Naive thymus-derived CD4-positive, alpha-beta T cell (primary cell): Measurements from ENCODE around the gene PRC1. TPM values are rescaled to one million over a fixed set of nuclear protein-coding genes. Genes with fewer than 3 reads are reported as not detected.

Source experiments
- ATAC-seq: fragments of 150-1000 bp; cut with Tn5 transposase; 2 replicates; pipeline ENCODE4 v1.10.0; 2021; ENCODE audit warnings: mild to moderate bottlenecking, moderate library complexity
- CTCF ChIA-PET: fragments of 350-600 bp; sonication (Branson Sonifier 250); formaldehyde crosslinking; loops from one replicate; lab custom pipeline; 2021; ENCODE audit warnings: antibody characterized with exemption; lab: Charles Lee
- POLR2A ChIA-PET: fragments of 350-600 bp; sonication (Branson Sonifier 250); formaldehyde crosslinking; loops from one replicate; lab custom pipeline; 2021; ENCODE audit warnings: antibody characterized with exemption, inconsistent platforms; lab: Charles Lee
- DNase-seq, 9 donors: peaks; one replicate each; pipeline versions ENCODE4 v3.0.0 to v3.0.0-alpha.2; 2020 to 2022; ENCODE audit warnings: mixed read lengths in 1 of 9
- H3K27ac ChIP-seq: one replicate; pipeline ENCODE4 v1.7.0; 2013; ENCODE audit warnings: mild to moderate bottlenecking, low read depth, low read length, moderate library complexity
- H3K27me3 ChIP-seq, 2 donors: one replicate each; pipeline ENCODE4 v1.7.0; 2013; ENCODE audit warnings: low read length in 2 of 2, mild to moderate bottlenecking in 2 of 2, moderate library complexity in 2 of 2; ENCODE audit not compliant: control insufficient read depth in 2 of 2, insufficient read depth in 2 of 2
- H3K36me3 ChIP-seq, 3 experiments: 1 replicate in 2 of 3; 2 replicates in 1 of 3; pipeline ENCODE4 v1.7.0; 2013; ENCODE audit warnings: low read length in 3 of 3, mild to moderate bottlenecking in 3 of 3, moderate library complexity in 1 of 3; ENCODE audit not compliant: insufficient read depth in 3 of 3, control insufficient read depth in 2 of 3
- H3K4me1 ChIP-seq, 2 donors: one replicate each; pipeline ENCODE4 v1.7.0; 2013; ENCODE audit warnings: low read length in 2 of 2, mild to moderate bottlenecking in 2 of 2, moderate library complexity in 1 of 2; ENCODE audit not compliant: control insufficient read depth in 2 of 2, insufficient read depth in 2 of 2
- H3K4me3 ChIP-seq: 2 replicates; pipeline ENCODE4 v1.7.0; 2013; ENCODE audit warnings: mild to moderate bottlenecking, low read length
- H3K9me3 ChIP-seq, 3 experiments: 1 replicate in 2 of 3; 2 replicates in 1 of 3; pipeline ENCODE4 v1.7.0; 2013; ENCODE audit warnings: low read length in 3 of 3; ENCODE audit not compliant: control insufficient read depth in 2 of 3
- H3K27ac Mint-ChIP-seq, 9 donors: one replicate each; pipeline ENCODE4 v1.8.0; 2020 to 2022; ENCODE audit warnings: mixed read lengths in 9 of 9, mild to moderate bottlenecking in 8 of 9, moderate library complexity in 5 of 9, inconsistent platforms in 2 of 9
- H3K27me3 Mint-ChIP-seq, 5 donors: one replicate each; pipeline ENCODE4 v1.8.0; 2021 to 2022; ENCODE audit warnings: mixed read lengths in 5 of 5, mild to moderate bottlenecking in 1 of 5
- H3K36me3 Mint-ChIP-seq, 5 donors: one replicate each; pipeline ENCODE4 v1.8.0; 2020 to 2022; ENCODE audit warnings: mixed read lengths in 5 of 5, mild to moderate bottlenecking in 3 of 5, inconsistent platforms in 1 of 5
- H3K4me1 Mint-ChIP-seq, 7 donors: one replicate each; pipeline ENCODE4 v1.8.0; 2020 to 2022; ENCODE audit warnings: mixed read lengths in 7 of 7, mild to moderate bottlenecking in 3 of 7, inconsistent platforms in 1 of 7
- H3K4me3 Mint-ChIP-seq, 10 donors: one replicate each; pipeline ENCODE4 v1.8.0; 2020 to 2022; ENCODE audit warnings: mild to moderate bottlenecking in 10 of 10, mixed read lengths in 10 of 10, moderate library complexity in 6 of 10, inconsistent platforms in 2 of 10
- H3K9me3 Mint-ChIP-seq, 11 donors: one replicate each; pipeline ENCODE4 v1.8.0; 2020 to 2022; ENCODE audit warnings: mixed read lengths in 11 of 11, mild to moderate bottlenecking in 4 of 11, inconsistent platforms in 1 of 11, moderate library complexity in 1 of 11
- intact Hi-C, 2 donors: fragments of 100-400 bp; cut with micrococcal nuclease; formaldehyde crosslinking; loops; one replicate each; pipeline ENCODE4 v1.15.1; 2023
- polyA plus RNA-seq, 2 donors: library from polyadenylated mRNA; unstranded; fragments of 300-500 nt; fragmentation: Illumina TruSeq; gene quantifications; one replicate each; pipeline ENCODE4 v1.2.3, GENCODE V29; 2021
- total RNA-seq, 6 experiments: library from RNA in 5 of 6; stranded (reverse) in 5 of 6; gene quantifications; 1 replicate in 5 of 6; 2 replicates in 1 of 6; pipeline ENCODE4 v1.2.3 and lab custom pipeline; 2021 to 2026

PRC1 gene
- total and polyA plus RNA-seq, 7 experiments from 2014 or later: 0.47 to 98.9 (median 4.4) TPM

- H3K27me3 ChIP-seq: no peaks in the 10 kb centered on the region
- ChIA-PET CTCF (interaction anchor here (2.6 to 7.7 kb wide), 3 partner anchors 23 to 94 kb away, joined by 12 to 67 read pairs (median 13); partner anchors contain the start of genes HDDC3 and UNC45A), POLR2A (interaction anchor here (1.1 to 9.2 kb wide), 4 partner anchors 22 to 74 kb away, joined by 3 to 119 read pairs (median 4); partner anchors contain the start of genes HDDC3, MAN2A2 and UNC45A)
- Mint-ChIP-seq H3K4me3 (peak overlapping the region; percentile 71 to 90 (median 86)), H3K4me1 (peaks cover 6 to 24% (median 12%) of the 10 kb centered on the region in 7 donors), H3K27me3 (no peaks in the 10 kb centered on the region), H3K36me3 (peaks cover 0 to 29% (median 4%) of the 10 kb centered on the region in 5 donors), H3K27ac (peak overlapping the region in 6 of 9 donors; percentile 21 to 96 (median 67)), H3K9me3 (no peaks in the 10 kb centered on the region)
- no peak overlapping the region for H3K27ac ChIP-seq
- H3K4me1 ChIP-seq: peaks cover 10 to 15% of the 10 kb centered on the region in 2 donors
- ATAC-seq (no peak), DNase-seq (no peak)
- H3K9me3 ChIP-seq: no peaks in the 10 kb centered on the region
- H3K4me3 ChIP-seq: peak overlapping the region; percentile 100
- intact Hi-C loops: loop anchor here (1.0 to 10.0 kb wide), 5 partner anchors 67 to 899 kb away; partner anchors contain the start of genes SLCO3A1 (in 1 of the 2) and VPS33B (in 1 of the 2)
- H3K36me3 ChIP-seq: peaks cover 0 to 41% (median 0%) of the 10 kb centered on the region in 3 experiments
These were observed 38.6 kb downstream of the PRC1 start for GRCh38 chr15:90955624-90956273.

GRCh38 chr15:90954712-90955623 is 39.4 kb downstream of the PRC1 start, which contains the start of gene RCCD1:
TSS of gene RCCD1 (plus strand) at chr15:90954884. CDS start at chr15:90956735, 1,851 bp downstream.
- Mint-ChIP-seq H3K4me1 (peaks cover 6 to 24% (median 12%) of the 10 kb centered on the region in 7 donors), H3K27ac (peak within 1 kb of the TSS; percentile 76 to 96 (median 94)), H3K36me3 (peaks cover 0 to 26% (median 4%) of the 10 kb centered on the region in 5 donors), H3K27me3 (no peaks in the 10 kb centered on the region), H3K4me3 (peak within 1 kb of the TSS; percentile 81 to 90 (median 87)), H3K9me3 (no peaks in the 10 kb centered on the region)
- Histone ChIP-seq H3K36me3 (peaks cover 0 to 42% (median 0%) of the 10 kb centered on the region in 3 experiments), H3K4me1 (peaks cover 10 to 15% of the 10 kb centered on the region in 2 donors), H3K4me3 (peak within 1 kb of the TSS; percentile 100), H3K27me3 (no peaks in the 10 kb centered on the region), H3K9me3 (no peaks in the 10 kb centered on the region), H3K27ac (peak within 1 kb of the TSS; percentile 98)
- intact Hi-C loops: loop anchor here (1.0 to 10.0 kb wide), 6 partner anchors 20 to 900 kb away; partner anchors contain the start of genes PRC1 (in 2 of the 2), UNC45A (in 2 of the 2), BLM (in 1 of the 2) and SLCO3A1 (in 1 of the 2)
- POLR2A ChIA-PET: interaction anchor here (1.0 to 9.2 kb wide), 9 partner anchors 8 to 67 kb away, joined by 3 to 119 read pairs (median 4); partner anchors contain the start of genes HDDC3, MAN2A2 and UNC45A
- DNase-seq (peak; percentile 67 to 90 (median 85)), ATAC-seq (peak; percentile 98)
- CTCF ChIA-PET: interaction anchor here (2.6 to 7.7 kb wide), 3 partner anchors 22 to 94 kb away, joined by 12 to 67 read pairs (median 13); partner anchors contain the start of genes HDDC3 and UNC45A

- Mint-ChIP-seq H3K9me3 (no peaks in the 10 kb centered on the region), H3K4me1 (peaks cover 0 to 24% (median 13%) of the 10 kb centered on the region in 7 donors), H3K4me3 (peak overlapping the region; percentile 81 to 90 (median 87)), H3K36me3 (peaks cover 0 to 22% (median 4%) of the 10 kb centered on the region in 5 donors), H3K27me3 (no peaks in the 10 kb centered on the region), H3K27ac (peak overlapping the region; percentile 76 to 96 (median 94))
- intact Hi-C loops: loop anchor here (1.0 to 10.0 kb wide), 5 partner anchors 19 to 901 kb away; partner anchors contain the start of genes PRC1 (in 2 of the 2), UNC45A (in 2 of the 2), BLM (in 1 of the 2) and SLCO3A1 (in 1 of the 2)
- H3K27me3 ChIP-seq: no peaks in the 10 kb centered on the region
- H3K4me1 ChIP-seq: peaks cover 10 to 15% of the 10 kb centered on the region in 2 donors
- H3K27ac ChIP-seq: peak overlapping the region; percentile 98
- peaks cover 0 to 47% (median 4%) of the 10 kb centered on the region in 3 experiments for H3K36me3 ChIP-seq
- DNase-seq: no peak
- no peaks in the 10 kb centered on the region for H3K9me3 ChIP-seq
- peak overlapping the region; percentile 100 for H3K4me3 ChIP-seq
- POLR2A ChIA-PET: interaction anchor here (0.7 to 9.2 kb wide), 9 partner anchors 8 to 51 kb away, joined by 3 to 119 read pairs (median 4); partner anchors contain the start of genes HDDC3, MAN2A2 and UNC45A
- CTCF ChIA-PET: interaction anchor here (2.6 to 7.7 kb wide), 2 partner anchors 22 to 79 kb away, joined by 12 to 67 read pairs; partner anchors contain the start of genes HDDC3 and UNC45A
- no peak for ATAC-seq
These were observed 40.2 kb downstream of the PRC1 start for GRCh38 chr15:90953947-90954711.

DNA sequence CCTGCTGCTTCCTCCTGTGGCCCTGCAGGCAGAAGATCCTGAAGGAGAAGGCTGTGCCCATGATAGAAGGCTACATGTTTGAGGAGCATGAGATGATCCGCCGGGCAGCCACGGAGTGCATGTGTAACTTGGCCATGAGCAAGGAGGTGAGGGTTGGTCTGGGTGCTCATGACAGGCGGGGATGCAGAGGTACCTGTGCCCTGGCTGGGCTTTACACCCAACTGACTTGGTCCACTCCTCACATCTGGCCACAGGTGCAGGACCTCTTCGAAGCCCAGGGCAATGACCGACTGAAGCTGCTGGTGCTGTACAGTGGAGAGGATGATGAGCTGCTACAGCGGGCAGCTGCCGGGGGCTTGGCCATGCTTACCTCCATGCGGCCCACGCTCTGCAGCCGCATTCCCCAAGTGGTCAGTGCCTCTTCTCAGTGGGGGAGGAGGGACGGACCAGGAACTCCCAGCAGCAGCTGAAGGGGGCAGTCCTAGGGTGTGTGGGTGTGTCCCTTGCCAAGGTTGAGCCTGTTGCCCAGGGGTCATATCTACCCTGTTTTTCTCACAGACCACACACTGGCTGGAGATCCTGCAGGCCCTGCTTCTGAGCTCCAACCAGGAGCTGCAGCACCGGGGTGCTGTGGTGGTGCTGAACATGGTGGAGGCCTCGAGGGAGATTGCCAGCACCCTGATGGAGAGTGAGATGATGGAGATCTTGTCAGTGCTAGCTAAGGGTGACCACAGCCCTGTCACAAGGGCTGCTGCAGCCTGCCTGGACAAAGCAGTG is 41.2 kb downstream of the PRC1 start:
- no peaks in the 10 kb centered on the region for H3K9me3 Mint-ChIP-seq
- H3K4me3 Mint-ChIP-seq: peak overlapping the region in 9 of 10 donors; percentile 8 to 89 (median 63)
- Histone ChIP-seq H3K4me3 (no peak overlapping the region), H3K36me3 (peaks cover 0 to 55% (median 4%) of the 10 kb centered on the region in 3 experiments), H3K27ac (no peak overlapping the region), H3K9me3 (no peaks in the 10 kb centered on the region), H3K4me1 (peaks cover 10 to 15% of the 10 kb centered on the region in 2 donors), H3K27me3 (no peaks in the 10 kb centered on the region)
- H3K4me1 Mint-ChIP-seq: peaks cover 0 to 24% (median 13%) of the 10 kb centered on the region in 7 donors
- H3K27ac Mint-ChIP-seq: peak overlapping the region in 6 of 9 donors; percentile 7 to 82 (median 60)
- no peak for DNase-seq
- no peaks in the 10 kb centered on the region for H3K27me3 Mint-ChIP-seq
- CTCF ChIA-PET: interaction anchor here (7.7 kb wide), 1 partner anchor 21 kb away, joined by 67 read pairs; the partner anchor contains the start of genes HDDC3 and UNC45A
- H3K36me3 Mint-ChIP-seq: peaks cover 0 to 29% (median 4%) of the 10 kb centered on the region in 5 donors
- intact Hi-C loops: loop anchor here in 1 of 2 donors (10.0 kb wide), 1 partner anchor 902 kb away; the partner anchor contains the start of gene SLCO3A1
- POLR2A ChIA-PET: interaction anchor here (1.8 to 9.2 kb wide), 2 partner anchors 13 to 20 kb away, joined by 4 to 119 read pairs; partner anchors contain the start of genes HDDC3 and UNC45A
- ATAC-seq: no peak

GRCh38 chr15:90950676-90951075 is 43.7 kb downstream of the PRC1 start:
- Histone ChIP-seq H3K9me3 (no peaks in the 10 kb centered on the region), H3K4me1 (peaks cover 6 to 7% of the 10 kb centered on the region in 2 donors), H3K27ac (no peak overlapping the region), H3K4me3 (no peak overlapping the region), H3K36me3 (peaks cover 0 to 78% (median 4%) of the 10 kb centered on the region in 3 experiments), H3K27me3 (no peaks in the 10 kb centered on the region)
- Mint-ChIP-seq H3K4me3 (no peak overlapping the region), H3K4me1 (peaks cover 0 to 12% (median 3%) of the 10 kb centered on the region in 7 donors), H3K27ac (no peak overlapping the region), H3K27me3 (no peaks in the 10 kb centered on the region), H3K9me3 (no peaks in the 10 kb centered on the region), H3K36me3 (peaks cover 0 to 37% (median 4%) of the 10 kb centered on the region in 5 donors)
- DNase-seq (no peak), ATAC-seq (no peak)
- intact Hi-C loops: loop anchor here in 1 of 2 donors (10.0 kb wide), 1 partner anchor 904 kb away; the partner anchor contains the start of gene SLCO3A1
- ChIA-PET CTCF (no interaction called here), POLR2A (no interaction called here)
